ENCODE measurements around the gene SNX1. TPM values are rescaled to one million over a fixed set of nuclear protein-coding genes. Genes with fewer than 3 reads are reported as not detected.

The SNX1 gene
- total and polyA plus RNA-seq, 10 of the 15 experiments (the other 5 are each of a cell fraction or from before 2014, with no cell fraction given): 17.8 to 115 (median 96.3) TPM

DNA sequence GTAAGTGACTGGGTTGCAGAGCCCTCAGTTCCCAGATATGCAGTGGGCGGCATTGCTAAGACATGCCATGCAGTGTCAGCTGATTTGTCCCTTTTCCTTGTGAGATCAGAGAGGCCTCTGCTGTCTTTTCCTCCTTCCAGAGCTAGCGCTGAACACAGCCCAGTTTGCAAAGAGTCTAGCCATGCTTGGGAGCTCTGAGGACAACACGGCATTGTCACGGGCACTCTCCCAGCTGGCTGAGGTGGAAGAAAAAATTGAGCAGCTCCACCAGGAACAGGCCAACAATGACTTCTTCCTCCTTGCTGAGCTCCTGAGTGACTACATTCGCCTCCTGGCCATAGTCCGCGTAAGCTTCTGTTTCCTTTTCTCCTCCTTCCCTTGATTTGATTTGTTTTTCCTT lies 35.8 kb downstream of the SNX1 start:
- H3K27me3 ChIP-seq (replicated peaks in 1 of 2; ENCODE audit: control insufficient read depth in 2 of 2, insufficient read depth in 2 of 2, low read length in 1 of 2): no peaks in the 10 kb centered on the region
- POLR2A ChIA-PET: interaction anchor here (1.1 to 1.8 kb wide), 3 partner anchors 9 to 30 kb away, joined by 3 to 11 read pairs (median 4); no protein-coding TSS in a partner anchor
- no peaks in the 10 kb centered on the region for H3K79me2 ChIP-seq (ENCODE audit: control insufficient read depth, insufficient read depth, low read length)
- DNase-seq (ENCODE audit: low read depth, low spot score) (no peak), ATAC-seq (no peak), FAIRE-seq (no peak)
- peaks cover 34 to 50% of the 10 kb centered on the region in 2 experiments for H3K36me3 ChIP-seq (ENCODE audit: control insufficient read depth in 2 of 2, insufficient read depth in 2 of 2, low read length in 1 of 2)
- no peak overlapping the region for H3K4me2 ChIP-seq (ENCODE audit: control insufficient read depth, insufficient read depth)
- CTCF ChIA-PET: interaction anchor here (0.7 to 2.1 kb wide), 10 partner anchors 9 to 597 kb away, joined by 3 to 9 read pairs (median 4); no protein-coding TSS in a partner anchor
- H3K9ac ChIP-seq (ENCODE audit: control insufficient read depth, insufficient read depth, low read length): no peak overlapping the region
- H3K4me1 ChIP-seq (ENCODE audit: control insufficient read depth, insufficient read depth, low read length): no peaks in the 10 kb centered on the region
- H3K4me3 ChIP-seq: no peak overlapping the region
- no TSS peak for BruUV-seq (replicated peaks)
- RAD21 ChIA-PET (ENCODE audit: unreplicated experiment): interaction anchor here (1.2 kb wide), 1 partner anchor 65 kb away, joined by 3 read pairs; no protein-coding TSS in a partner anchor
- 91% methylated on average over 7 of the region's 7 CpGs for WGBS (ENCODE audit: insufficient coverage, insufficient replicate concordance, low lambda C conversion rate, missing lambda C conversion rate)
- no peak overlapping the region for H3K27ac ChIP-seq (ENCODE audit: control insufficient read depth, insufficient read depth)
- TF ChIP-seq EZH2 (IDR thresholded peaks at IDR 0.05; ENCODE audit: borderline replicate concordance, control insufficient read depth, low read depth, low read length) (no peak), SP1 (IDR thresholded peaks at IDR 0.05; ENCODE audit: low read depth, low read length) (no peak), NR2F1 (conservative IDR thresholded peaks at IDR 0.05) (no peak), SMARCA5 (IDR thresholded peaks at IDR 0.05) (no peak), RAD51 (IDR thresholded peaks at IDR 0.05) (no peak), CREM (IDR thresholded peaks at IDR 0.05; ENCODE audit: low read depth) (no peak), CHD4 (IDR thresholded peaks at IDR 0.05) (no peak), TBL1XR1 (IDR thresholded peaks at IDR 0.05; ENCODE audit: low read depth, low read length) (no peak), ZNF207 (IDR thresholded peaks at IDR 0.05; ENCODE audit: borderline replicate concordance) (no peak), IKZF2 (IDR thresholded peaks at IDR 0.05) (no peak), IKZF1 (conservative IDR thresholded peaks at IDR 0.05) (no peak), SUZ12 (IDR thresholded peaks at IDR 0.05; ENCODE audit: unreplicated experiment) (no peak)
- TF ChIP-seq, protein P1, sequence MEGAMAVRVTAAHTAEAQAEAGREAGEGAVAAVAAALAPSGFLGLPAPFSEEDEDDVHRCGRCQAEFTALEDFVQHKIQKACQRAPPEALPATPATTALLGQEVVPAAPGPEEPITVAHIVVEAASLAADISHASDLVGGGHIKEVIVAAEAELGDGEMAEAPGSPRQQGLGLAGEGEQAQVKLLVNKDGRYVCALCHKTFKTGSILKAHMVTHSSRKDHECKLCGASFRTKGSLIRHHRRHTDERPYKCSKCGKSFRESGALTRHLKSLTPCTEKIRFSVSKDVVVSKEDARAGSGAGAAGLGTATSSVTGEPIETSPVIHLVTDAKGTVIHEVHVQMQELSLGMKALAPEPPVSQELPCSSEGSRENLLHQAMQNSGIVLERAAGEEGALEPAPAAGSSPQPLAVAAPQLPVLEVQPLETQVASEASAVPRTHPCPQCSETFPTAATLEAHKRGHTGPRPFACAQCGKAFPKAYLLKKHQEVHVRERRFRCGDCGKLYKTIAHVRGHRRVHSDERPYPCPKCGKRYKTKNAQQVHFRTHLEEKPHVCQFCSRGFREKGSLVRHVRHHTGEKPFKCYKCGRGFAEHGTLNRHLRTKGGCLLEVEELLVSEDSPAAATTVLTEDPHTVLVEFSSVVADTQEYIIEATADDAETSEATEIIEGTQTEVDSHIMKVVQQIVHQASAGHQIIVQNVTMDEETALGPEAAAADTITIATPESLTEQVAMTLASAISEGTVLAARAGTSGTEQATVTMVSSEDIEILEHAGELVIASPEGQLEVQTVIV (IDR thresholded peaks at IDR 0.05; ENCODE audit: borderline replicate concordance, partially characterized antibody): no peak
- TF ChIP-seq, protein P2, sequence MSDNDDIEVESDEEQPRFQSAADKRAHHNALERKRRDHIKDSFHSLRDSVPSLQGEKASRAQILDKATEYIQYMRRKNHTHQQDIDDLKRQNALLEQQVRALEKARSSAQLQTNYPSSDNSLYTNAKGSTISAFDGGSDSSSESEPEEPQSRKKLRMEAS (IDR thresholded peaks at IDR 0.05; ENCODE audit: low read depth, low read length): no peak
- TF ChIP-seq, protein P3, sequence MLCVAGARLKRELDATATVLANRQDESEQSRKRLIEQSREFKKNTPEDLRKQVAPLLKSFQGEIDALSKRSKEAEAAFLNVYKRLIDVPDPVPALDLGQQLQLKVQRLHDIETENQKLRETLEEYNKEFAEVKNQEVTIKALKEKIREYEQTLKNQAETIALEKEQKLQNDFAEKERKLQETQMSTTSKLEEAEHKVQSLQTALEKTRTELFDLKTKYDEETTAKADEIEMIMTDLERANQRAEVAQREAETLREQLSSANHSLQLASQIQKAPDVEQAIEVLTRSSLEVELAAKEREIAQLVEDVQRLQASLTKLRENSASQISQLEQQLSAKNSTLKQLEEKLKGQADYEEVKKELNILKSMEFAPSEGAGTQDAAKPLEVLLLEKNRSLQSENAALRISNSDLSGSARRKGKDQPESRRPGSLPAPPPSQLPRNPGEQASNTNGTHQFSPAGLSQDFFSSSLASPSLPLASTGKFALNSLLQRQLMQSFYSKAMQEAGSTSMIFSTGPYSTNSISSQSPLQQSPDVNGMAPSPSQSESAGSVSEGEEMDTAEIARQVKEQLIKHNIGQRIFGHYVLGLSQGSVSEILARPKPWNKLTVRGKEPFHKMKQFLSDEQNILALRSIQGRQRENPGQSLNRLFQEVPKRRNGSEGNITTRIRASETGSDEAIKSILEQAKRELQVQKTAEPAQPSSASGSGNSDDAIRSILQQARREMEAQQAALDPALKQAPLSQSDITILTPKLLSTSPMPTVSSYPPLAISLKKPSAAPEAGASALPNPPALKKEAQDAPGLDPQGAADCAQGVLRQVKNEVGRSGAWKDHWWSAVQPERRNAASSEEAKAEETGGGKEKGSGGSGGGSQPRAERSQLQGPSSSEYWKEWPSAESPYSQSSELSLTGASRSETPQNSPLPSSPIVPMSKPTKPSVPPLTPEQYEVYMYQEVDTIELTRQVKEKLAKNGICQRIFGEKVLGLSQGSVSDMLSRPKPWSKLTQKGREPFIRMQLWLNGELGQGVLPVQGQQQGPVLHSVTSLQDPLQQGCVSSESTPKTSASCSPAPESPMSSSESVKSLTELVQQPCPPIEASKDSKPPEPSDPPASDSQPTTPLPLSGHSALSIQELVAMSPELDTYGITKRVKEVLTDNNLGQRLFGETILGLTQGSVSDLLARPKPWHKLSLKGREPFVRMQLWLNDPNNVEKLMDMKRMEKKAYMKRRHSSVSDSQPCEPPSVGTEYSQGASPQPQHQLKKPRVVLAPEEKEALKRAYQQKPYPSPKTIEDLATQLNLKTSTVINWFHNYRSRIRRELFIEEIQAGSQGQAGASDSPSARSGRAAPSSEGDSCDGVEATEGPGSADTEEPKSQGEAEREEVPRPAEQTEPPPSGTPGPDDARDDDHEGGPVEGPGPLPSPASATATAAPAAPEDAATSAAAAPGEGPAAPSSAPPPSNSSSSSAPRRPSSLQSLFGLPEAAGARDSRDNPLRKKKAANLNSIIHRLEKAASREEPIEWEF (IDR thresholded peaks at IDR 0.05; ENCODE audit: insufficient replicate concordance, low read depth, low read length): no peak
- in situ Hi-C loops (cut with MboI): no loop called here
- intact Hi-C loops (cut with micrococcal nuclease; ENCODE audit: unreplicated experiment): no loop called here
- H4K20me1 ChIP-seq (ENCODE audit: control insufficient read depth, insufficient read depth): no peaks in the 10 kb centered on the region
- no peak overlapping the region for H2AFZ ChIP-seq (ENCODE audit: control insufficient read depth, low read depth, low read length)
- SMC1A ChIA-PET (ENCODE audit: uncharacterized antibody, unreplicated experiment): interaction anchor here (0.6 to 2.5 kb wide), 3 partner anchors 14 to 79 kb away, joined by 3 to 7 read pairs (median 4); no protein-coding TSS in a partner anchor
- H3K9me3 ChIP-seq (replicated peaks; ENCODE audit: control insufficient read depth, insufficient read depth, low read length): no peaks in the 10 kb centered on the region

Data from GM12878 (cell line).